GM18520 (cell line): ENCODE data around the gene KDM6A.
"Not testable (repeated sequence)": the region's sequence is repeated elsewhere in the genome, so short reads cannot be mapped to it uniquely, and the experiment has no call there.

ENCODE experiments used
- ATAC-seq: cut with Tn5 transposase; IDR thresholded peaks from one replicate; pipeline ENCODE4 v1.9.1; 2021; ENCODE audit not compliant: unreplicated experiment

Gene KDM6A

DNA sequence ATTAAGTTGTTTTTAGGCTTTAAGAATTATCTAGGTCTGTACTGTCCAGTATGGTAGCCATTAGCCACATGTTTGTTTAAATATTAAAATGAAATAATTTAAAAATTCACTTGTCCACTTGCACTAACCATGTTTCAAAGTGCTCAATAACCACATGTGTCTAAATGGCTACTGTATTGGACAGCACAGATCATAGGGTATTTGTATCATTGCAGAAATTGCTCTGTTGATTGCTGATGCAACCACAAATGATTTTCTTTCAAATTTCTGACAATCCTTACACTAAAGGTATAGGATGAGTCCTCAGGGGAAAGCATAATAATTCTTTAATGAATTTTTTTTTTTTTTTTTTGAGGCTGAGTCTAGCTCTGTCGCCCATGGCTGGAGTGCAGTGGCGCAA is 84.9 kb downstream of the KDM6A start:
- no peak for ATAC-seq

DNA sequence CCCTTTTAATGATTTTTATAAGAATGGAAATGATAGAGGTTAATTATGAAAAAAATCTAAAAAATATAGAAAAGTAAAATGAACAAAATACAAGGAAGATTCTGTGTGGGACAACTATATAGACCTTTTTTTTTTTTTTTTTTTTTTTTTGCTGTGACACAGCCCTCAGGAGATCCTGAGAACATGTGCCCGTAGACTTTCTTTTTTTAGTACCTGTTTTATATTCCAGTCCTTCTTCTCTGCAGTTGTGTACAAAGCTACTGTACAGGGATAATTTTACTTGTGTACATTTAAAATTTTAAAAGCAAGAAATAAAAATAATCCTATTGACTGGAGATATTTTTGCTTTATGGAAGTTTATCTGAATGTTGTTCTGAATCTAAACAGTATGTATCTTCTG is 85.5 kb downstream of the KDM6A start:
- no peak for ATAC-seq

DNA sequence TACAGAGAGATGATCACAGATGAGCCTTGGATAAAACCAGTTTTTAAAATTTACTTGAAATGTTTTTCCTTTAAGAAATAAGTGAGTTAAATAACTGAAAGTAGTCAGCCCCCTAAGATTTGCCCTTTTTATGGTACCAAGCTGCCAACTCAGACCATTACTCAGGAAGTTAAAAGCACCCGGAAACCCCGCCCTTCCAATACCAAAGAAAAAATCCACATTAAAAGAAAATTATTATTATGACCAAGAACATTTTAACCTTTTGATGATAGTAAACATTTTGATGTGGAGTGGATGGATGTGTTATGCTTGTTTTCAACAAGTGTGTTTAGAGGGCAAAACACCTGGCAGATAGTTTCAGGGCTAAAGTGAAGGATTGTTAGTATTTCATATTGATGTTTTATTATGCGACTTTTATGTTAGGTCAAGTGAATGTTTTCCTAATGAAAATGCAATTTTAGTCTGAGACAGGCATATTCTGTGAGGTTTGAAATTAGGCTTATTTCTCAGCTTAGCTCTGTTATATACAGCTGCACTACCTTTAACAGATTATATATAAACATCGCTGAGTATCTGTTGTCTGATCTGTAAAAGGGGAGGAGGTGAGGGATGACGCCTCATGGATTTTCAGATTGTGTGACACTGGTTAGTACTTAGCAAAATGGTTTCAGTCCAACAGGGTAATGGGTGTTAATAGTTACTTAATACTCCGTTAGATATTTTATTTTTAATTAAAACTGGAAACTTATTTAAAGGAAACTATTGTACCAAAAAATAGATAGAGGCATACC is 89.0 kb downstream of the KDM6A start:
- ATAC-seq = no peak

DNA sequence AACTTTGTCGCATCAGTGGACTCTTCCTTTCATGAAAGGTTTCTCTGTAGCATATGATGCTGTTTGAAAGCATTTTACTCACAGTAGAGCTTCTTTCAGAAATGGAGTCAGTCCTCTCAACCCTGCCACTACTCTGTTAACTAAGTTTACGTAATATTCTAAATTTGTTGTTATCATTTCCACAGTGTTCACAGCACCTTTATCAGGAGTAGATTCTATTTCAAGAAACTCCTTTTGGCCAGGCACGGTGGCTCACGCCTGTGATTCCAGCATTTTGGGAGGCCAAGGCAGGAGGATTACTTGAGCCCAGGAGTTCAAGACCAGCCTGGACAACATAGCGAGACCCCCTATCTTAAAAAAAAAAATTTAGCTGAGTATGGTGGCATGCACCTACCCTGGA is 90.0 kb downstream of the KDM6A start:
- ATAC-seq = no peak

DNA sequence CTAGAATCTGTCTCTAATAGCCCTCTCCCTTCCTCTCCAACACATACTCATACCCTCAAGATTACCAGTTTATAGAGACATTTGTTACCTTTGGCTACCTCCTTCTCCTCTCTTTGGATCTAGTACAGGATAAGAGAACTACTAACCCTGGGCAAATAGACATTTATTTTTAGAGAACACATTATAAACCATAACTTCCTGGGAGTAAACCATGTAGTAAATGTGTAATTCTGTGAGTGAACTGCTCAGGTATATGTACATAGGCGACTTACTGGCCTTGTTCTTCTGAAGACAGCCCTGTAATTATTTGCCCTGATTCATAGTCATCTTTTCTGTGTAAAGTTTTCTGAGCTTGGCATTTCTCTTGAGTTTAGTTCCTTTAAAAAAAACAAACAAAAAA is 94.2 kb downstream of the KDM6A start:
- ATAC-seq = no peak

DNA sequence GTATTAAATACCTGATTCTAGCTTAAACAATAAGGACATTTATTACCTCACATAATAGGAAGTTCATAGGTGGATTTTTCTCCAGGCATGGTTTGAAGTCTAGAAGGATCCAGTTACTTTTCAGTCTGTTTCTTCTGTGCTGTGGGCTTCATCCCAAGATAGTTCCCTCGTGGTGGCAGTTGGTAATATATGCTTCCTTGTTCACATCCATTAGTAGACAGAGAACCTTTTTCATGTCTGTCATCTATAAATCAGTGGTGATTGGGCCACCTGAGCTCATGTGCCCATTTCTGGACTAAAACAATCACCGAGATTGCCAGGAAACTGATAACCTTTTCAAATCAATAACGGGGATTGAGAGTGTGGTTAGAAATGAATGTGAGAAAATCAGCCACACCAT is 97.7 kb downstream of the KDM6A start:
- no peak for ATAC-seq

DNA sequence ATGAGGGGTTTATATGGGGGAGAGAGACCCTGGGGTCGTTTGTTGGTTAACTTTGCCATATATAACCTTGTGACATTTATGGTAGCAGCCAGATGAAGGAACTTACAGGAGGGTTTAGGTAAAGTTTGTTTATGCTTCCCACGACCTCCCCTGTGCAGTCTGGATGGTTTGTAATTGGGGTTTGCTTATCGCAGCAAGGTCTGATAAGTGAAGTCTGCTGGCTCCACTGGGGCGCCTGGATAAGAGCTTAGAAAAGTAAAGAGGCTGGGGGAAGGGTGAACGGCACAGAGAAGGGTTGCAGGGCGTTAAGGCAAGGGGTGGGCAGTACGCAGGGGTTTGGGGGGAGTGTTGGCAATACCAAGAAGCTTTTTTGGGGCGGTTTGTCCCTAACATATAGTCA is 98.7 kb downstream of the KDM6A start:
- ATAC-seq = no peak

DNA sequence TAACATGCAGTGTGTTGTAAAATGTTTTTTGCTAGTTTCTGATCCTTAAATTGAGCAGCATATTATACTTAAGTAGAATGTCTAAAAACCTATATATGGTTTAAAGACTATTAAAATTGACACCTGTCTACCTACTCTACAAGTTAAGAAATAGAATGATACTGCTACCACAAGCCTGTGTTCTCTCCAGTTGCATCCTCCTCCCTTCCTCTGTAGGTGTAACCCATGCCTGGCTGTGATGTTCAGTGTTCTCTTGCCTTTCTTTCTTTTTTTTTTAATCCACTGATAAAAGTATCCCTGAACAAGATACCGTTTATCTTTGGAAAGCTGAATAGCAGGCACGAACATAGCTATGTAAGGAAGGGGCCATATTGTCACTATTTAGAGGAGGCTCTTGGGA is 99.1 kb downstream of the KDM6A start:
- ATAC-seq = no peak

DNA sequence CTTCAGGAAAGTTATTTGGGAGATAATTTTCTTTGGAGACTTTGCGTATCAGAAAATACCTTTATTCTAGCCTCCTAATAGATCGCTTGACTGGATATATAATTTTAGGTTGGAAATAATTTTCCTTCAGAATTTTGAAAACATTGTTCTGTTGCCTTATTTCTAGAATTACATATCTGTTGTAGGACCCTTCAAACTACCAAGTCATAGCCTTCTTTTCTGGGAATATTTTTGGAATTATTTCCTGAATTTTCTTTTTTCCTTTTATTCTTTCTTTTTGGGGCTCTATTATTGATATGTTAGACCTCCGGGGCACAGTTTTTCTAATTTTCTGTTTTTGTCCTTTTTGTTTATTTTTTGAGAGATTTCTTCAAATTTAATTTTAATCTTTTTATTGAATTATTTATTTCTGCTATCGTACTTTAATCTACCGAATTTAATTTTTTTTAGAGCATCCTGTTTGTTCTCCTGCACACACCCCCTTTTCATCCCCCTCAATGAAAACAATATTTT is 100.5 kb downstream of the KDM6A start:
- no peak for ATAC-seq

DNA sequence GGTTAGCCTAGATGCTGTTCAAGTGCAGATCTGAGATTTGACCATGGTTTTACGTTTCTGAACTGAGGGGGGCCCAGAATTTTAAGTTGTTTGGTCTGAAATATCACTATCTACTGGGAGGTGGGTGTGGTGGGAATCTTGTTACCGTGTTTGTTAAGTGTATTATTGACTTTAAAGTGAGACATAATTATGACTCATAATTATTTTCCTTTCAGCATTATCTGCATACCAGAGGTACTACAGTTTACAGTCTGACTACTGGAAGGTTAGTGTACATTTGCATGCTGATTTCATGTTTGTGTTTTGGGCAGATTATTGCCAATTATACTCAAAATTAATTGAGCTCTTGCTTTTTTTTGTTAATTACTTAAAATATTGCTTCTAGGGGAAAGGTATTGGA is 101.5 kb downstream of the KDM6A start:
- ATAC-seq = no peak

DNA sequence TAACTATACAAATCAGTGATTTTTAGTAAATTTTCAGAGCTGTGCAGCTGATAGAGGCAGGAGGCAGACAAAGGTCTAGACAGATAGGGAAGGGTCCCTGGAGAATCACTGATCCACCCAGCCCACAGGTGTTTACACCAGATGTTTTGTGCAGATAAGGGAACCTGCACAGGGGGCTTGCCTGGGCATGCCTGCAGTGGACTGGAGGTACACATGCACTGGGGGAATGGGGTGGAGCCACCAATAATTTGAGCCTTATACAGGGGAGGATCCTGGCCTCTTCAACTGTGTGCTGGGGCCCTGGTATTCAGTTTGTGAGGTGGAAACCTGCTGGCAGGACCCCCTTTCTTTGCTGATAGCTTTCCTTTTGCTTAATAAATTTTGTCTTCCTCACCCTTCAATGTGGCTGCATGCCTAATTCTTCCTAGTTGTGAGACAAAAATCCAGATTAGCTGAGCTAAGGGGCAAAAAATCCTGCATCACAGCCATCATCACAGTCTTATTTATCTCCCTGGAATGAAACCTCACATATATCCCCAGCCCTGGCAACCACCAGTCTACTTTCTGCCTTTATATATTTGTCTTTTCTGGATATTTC is 102.8 kb downstream of the KDM6A start:
- no peak for ATAC-seq

DNA sequence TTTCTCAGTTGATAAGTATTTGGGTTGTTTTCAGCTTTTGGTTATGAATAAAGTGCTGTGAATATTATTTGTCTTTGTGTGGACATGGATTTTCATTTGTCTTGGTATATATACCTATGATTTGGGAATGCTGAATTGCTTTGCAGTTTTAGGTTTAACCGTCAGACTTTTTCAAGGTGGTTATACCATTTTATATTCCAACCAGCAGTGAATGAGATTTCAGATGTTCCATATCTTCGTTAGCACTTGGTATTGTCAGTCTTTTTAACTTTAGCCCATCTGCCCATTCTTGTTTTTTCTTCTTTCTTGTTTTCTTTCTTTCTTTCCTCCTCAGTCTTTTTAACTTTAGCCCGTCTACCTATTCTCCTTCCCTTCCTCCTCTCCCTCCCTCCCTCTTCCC is 106.0 kb downstream of the KDM6A start:
- no peak for ATAC-seq

DNA sequence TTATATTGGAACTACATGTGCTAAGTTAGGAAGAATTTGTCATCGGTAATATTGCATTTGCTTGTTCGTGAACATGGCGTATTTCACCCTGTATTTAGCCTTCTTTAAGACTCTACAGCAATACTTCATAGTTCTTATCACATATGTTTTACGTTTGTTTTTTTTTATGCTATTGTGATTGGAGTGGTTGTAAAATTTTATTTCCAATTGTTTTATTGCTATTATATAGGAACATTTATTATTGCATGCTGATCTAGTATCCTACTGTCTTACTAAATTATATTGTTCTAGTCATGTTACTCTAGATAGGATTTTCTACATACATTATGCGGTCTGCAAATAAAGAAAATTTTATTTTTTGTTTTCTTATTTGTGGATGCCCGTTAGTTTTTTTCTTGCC is 107.4 kb downstream of the KDM6A start:
- no peak for ATAC-seq

DNA sequence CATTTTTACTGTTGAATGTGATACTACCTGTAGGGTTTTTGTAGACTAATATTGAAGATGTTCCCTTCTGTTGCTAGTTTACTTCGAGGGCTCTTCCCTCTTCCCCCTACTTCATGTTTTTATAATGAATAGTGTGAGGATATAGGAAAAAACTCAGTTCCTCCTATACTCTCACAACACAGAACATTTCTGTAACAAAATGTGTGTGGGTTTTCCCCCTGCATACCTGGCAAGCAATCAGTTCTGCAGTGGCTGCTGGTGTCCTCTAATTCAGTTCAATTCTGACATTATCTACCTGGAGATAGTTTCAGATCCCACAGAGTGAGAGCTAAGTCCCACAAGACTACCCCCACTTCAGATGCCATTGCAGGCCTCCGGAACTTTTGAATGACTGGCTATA is 107.9 kb downstream of the KDM6A start:
- ATAC-seq = no peak

DNA sequence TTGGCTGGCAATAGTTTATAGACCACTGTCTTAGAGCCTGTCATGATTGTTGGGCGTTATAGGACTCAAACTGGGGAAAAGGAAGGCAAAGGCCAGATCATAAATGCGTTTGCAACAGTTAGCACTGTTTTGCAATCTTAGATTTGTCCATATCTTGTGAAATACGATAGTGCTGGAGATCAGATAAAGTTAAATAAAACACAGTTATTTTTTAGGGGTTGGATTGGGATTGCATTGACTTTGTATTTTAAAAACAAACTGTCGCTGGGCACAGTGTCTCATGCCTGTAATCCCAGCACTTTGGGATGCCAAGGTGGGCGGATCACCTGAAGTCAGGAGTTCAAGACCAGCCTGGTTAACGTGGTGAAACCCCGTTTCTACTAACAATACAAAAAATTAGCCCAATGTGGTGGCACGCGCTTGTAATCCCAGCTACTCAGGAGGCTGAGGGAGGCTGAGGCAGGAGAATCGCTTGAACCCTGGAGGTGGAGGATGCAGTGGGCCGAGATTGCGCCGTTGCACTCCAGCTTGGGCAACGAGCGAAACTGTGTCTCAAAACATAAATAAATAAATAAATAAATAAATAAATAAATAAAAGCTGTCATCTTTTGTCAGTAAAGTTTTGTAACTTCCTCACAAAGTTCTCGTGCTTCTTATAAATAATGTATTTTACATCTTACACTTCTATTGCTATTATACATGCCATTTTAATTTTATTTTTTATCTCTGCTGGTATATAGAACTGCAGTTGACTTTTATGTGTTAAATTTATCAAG is 117.2 kb downstream of the KDM6A start:
- ATAC-seq = no peak

DNA sequence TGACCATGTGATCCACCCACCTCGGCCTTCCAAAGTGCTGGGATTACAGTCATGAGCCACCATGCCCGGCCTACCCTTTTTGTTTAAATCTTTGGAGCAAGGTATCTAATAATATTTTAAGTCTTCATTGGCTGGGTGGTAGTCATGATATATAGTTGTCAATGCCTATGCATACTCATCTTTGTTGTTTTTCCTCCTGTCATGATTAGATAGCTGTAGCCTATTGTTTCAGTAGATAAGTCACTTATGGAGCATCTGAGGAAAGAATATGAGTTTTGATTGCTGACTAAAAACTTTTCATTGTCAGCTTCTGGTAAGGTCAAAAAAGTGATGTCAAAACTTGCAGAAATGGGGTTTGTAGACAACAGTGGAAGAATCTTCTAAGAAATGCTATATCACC is 119.8 kb downstream of the KDM6A start:
- ATAC-seq = no peak

DNA sequence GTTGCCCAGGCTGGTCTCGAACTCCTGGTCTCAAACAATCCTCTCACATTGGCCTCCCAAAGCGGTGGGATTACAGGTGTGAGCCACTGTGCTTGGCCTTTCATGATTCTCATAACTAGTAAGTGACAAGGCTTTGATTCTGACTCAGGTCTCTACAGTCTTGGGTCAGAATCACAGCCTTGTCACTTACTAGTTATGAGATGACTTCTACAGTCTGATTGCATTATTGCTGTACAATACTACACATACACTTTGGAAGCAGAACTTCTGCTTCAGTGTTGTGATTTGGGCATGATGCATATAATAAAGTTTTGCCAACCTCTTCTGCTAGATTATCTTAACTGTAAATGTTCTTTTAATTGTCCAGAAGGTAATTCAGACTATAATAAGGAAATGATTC is 123.3 kb downstream of the KDM6A start:
- peak; percentile 61 for ATAC-seq

DNA sequence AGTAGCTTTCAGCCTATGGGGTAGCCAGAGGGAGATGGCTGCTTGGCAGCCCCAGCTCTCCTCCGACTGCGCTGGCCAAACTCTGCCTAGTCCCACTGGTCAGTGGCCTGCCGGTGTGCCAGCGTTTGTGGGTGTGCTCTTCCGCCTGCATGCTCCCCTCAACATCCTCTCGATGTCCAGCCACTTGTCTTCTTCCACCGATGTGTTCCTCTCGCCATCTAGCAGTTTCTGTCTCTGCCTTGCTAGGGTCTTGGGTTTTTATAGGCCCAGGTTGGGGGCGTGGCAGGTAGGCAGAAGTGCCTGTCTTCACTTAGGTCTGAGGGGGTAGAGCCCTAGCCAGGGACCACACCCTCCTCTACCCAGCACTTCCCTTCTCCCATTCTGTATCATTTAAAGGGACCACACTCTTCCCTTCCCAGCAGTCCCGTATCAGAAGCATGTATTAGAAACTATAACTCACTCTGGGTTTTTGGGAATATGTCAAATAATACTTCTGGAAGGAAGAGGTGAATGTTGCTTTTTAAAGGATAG is 124.4 kb downstream of the KDM6A start:
- ATAC-seq = no peak

DNA sequence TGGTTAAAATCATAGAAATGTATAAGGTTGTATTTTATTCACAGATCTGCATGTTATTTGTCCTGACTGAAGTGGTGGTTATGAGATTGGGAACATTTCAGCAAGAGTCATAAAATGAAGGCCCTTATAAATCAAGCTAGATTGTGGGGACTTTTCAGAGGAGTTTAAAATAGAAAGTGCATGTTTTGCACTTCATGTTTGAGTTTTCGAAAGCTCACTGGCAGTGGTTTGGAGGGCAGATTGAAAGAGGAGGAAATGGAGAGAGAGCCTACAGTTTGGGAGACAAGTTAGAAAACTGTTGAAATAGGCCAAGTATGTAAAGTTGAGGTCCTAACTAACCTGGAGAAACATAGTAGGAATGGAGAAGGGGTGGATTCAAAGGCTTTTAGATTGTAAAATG is 124.9 kb downstream of the KDM6A start:
- ATAC-seq = no peak

DNA sequence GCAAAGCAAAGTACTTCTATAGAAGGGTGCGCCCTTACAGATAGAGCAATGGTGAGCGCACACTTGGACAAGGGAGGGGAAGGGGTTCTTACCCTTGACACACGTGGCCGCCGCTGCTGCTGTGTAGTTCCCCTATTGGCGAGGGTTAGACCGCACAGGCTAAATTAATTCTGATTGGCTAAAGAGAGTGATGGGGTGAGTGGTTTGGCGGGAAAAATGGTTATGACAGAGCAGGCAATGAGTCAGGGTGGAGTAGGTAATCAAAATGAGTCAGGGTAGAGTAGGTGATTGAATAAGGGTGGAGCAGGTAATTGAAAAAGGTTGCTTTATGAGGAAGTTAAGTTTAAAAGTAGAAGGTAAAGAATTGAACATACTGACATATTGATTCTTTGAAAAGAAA is 126.2 kb downstream of the KDM6A start:
- not testable (repeated sequence) for ATAC-seq

DNA sequence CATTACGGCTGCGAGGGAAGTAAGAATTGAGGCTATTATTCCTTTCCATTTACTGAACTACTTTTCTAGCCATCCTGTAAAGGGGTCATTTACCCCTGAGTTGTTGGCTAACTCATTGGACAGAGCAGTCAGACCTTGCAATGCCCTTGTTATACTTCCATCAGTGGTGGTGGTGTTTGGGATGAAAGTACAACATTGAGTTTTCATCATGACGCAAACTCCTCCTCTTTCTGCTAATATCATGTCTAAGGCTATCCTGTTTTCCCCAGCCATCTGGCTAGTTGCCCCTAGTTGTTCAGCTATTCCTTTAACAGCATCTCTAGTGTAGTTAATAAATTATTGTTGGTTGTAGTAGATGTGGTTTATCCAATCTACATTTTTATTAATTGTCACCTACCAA is 126.9 kb downstream of the KDM6A start:
- not testable (repeated sequence) for ATAC-seq

DNA sequence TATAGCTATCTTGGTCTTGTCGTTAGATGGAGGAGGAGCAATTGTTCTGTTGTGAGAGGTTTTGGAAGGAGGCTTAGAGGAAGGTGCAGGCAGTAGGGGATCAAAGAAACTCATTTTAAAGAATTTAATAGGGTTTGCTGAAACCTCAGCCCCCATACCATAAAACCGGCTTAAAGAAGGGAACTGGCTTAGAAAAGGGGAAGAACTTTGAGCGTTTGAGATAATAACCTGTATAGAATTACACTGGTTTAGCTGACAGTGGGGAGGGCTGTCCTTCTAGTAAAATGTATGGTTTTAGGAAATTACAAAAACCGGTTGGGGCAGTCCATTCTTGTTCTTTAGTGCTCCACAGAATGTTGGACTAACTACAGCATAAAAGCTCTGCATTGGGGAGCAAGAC is 128.1 kb downstream of the KDM6A start:
- no peak for ATAC-seq
